ENCODE data around the gene TXNDC16. TPM values are rescaled to one million over a fixed set of nuclear protein-coding genes. Genes with fewer than 3 reads are reported as not detected.

Gene TXNDC16
- total and polyA plus RNA-seq, 4 donors: 1.5 to 22.1 (median 3.4) TPM

- WGBS, 2 donors: 21 to 67% methylated on average over 3 of the region's 3 CpGs
- H3K4me3 ChIP-seq: no peak overlapping the region
- H3K27ac ChIP-seq (ENCODE audit: low read depth in 1 of 2, low read length in 1 of 2): no peak overlapping the region
These were observed 151.5 kb downstream of the TXNDC16 start for GRCh38 chr14:52400846-52401245.

GRCh38 chr14:52399921-52400595 lies 152.2 kb downstream of the TXNDC16 start:
- H3K9ac ChIP-seq (ENCODE audit: insufficient read depth in 1 of 2, low read length in 2 of 2): no peak overlapping the region
- no peak overlapping the region for H3K27ac ChIP-seq (ENCODE audit: low read depth in 1 of 2, low read length in 1 of 2)
- H3K27me3 ChIP-seq (ENCODE audit: control insufficient read depth in 3 of 3, insufficient read depth in 3 of 3, low read length in 2 of 3): no peaks in the 10 kb centered on the region
- DNase-seq: peak in 2 of 3 donors; percentile 41 to 53
- H3K4me3 ChIP-seq: no peak overlapping the region
- H3K9me3 ChIP-seq (ENCODE audit: control insufficient read depth in 4 of 4, insufficient read depth in 3 of 4, low read length in 3 of 4): peaks cover 0 to 1% (median 0%) of the 10 kb centered on the region in 4 donors
- ATAC-seq (ENCODE audit: insufficient read depth, low FRiP score): no peak
- H3K36me3 ChIP-seq (ENCODE audit: control insufficient read depth in 4 of 4, insufficient read depth in 4 of 4, low read length in 4 of 4): no peaks in the 10 kb centered on the region
- TF ChIP-seq CTCF (IDR thresholded peaks at IDR 0.05; ENCODE audit: control extremely low read depth, extremely low read depth): no peak
- 55 to 58% methylated on average over 8 of the region's 8 CpGs for WGBS, 2 donors
- peaks cover 0 to 4% (median 0%) of the 10 kb centered on the region in 5 donors for H3K4me1 ChIP-seq (ENCODE audit: control insufficient read depth in 5 of 5, insufficient read depth in 5 of 5, low read length in 5 of 5)

More at GRCh38 chr14:52400846-52401245, 151.5 kb downstream of the TXNDC16 start:
- ATAC-seq (ENCODE audit: insufficient read depth, low FRiP score): no peak
- Histone ChIP-seq H3K36me3 (ENCODE audit: control insufficient read depth in 4 of 4, insufficient read depth in 4 of 4, low read length in 4 of 4) (no peaks in the 10 kb centered on the region), H3K9me3 (ENCODE audit: control insufficient read depth in 4 of 4, insufficient read depth in 3 of 4, low read length in 3 of 4) (peaks cover 0 to 1% (median 0%) of the 10 kb centered on the region in 4 donors), H3K4me1 (ENCODE audit: control insufficient read depth in 5 of 5, insufficient read depth in 5 of 5, low read length in 5 of 5) (peaks cover 0 to 4% (median 0%) of the 10 kb centered on the region in 5 donors), H3K9ac (ENCODE audit: insufficient read depth in 1 of 2, low read length in 2 of 2) (no peak overlapping the region), H3K27me3 (ENCODE audit: control insufficient read depth in 3 of 3, insufficient read depth in 3 of 3, low read length in 2 of 3) (no peaks in the 10 kb centered on the region)
- TF ChIP-seq CTCF (IDR thresholded peaks at IDR 0.05; ENCODE audit: control extremely low read depth, extremely low read depth): no peak
- DNase-seq: no peak

GRCh38 chr14:52399104-52399503 lies 153.2 kb downstream of the TXNDC16 start:
- 94 to 96% methylated on average over 5 of the region's 5 CpGs for WGBS, 2 donors
- H3K36me3 ChIP-seq (ENCODE audit: control insufficient read depth in 4 of 4, insufficient read depth in 4 of 4, low read length in 4 of 4): no peaks in the 10 kb centered on the region
- ATAC-seq (ENCODE audit: insufficient read depth, low FRiP score) (no peak), DNase-seq (no peak)
- H3K9ac ChIP-seq (ENCODE audit: insufficient read depth in 1 of 2, low read length in 2 of 2): no peak overlapping the region
- H3K27me3 ChIP-seq (ENCODE audit: control insufficient read depth in 3 of 3, insufficient read depth in 3 of 3, low read length in 2 of 3): no peaks in the 10 kb centered on the region
- peaks cover 0 to 1% (median 0%) of the 10 kb centered on the region in 4 donors for H3K9me3 ChIP-seq (ENCODE audit: control insufficient read depth in 4 of 4, insufficient read depth in 3 of 4, low read length in 3 of 4)
- H3K4me1 ChIP-seq (ENCODE audit: control insufficient read depth in 5 of 5, insufficient read depth in 5 of 5, low read length in 5 of 5): peaks cover 0 to 4% (median 0%) of the 10 kb centered on the region in 5 donors
- no peak overlapping the region for H3K27ac ChIP-seq (ENCODE audit: low read depth in 1 of 2, low read length in 1 of 2)
- H3K4me3 ChIP-seq: no peak overlapping the region
- TF ChIP-seq CTCF (IDR thresholded peaks at IDR 0.05; ENCODE audit: control extremely low read depth, extremely low read depth): no peak

Measured in lung (tissue), 12 donors.